ENCODE measurements around the gene SBNO1. TPM values are rescaled to one million over a fixed set of nuclear protein-coding genes. Genes with fewer than 3 reads are reported as not detected.
A peak's percentile ranks its signal among the peaks of the same experiment; 100 is the strongest.
"Not testable (repeated sequence)": the region's sequence is repeated elsewhere in the genome, so short reads cannot be mapped to it uniquely, and the experiment has no call there.

Gene SBNO1
- total RNA-seq (2014; rRNA removed) (23.3 and 25.3 TPM in 2 replicates), Bru-seq, nascent RNA (percentile 82 among the genes with signal in this experiment), BruChase-seq, experiment 1, labeled RNA remaining after a 6-hour chase (percentile 93 among the genes with signal in this experiment), BruChase-seq, experiment 2, labeled RNA remaining after a 2-hour chase (percentile 90 among the genes with signal in this experiment)
- long read RNA-seq, partial matches to known transcripts: 103 of 150 reads
- long read RNA-seq, other reads (novel, unspliced or antisense): 47 of 150 reads

DNA sequence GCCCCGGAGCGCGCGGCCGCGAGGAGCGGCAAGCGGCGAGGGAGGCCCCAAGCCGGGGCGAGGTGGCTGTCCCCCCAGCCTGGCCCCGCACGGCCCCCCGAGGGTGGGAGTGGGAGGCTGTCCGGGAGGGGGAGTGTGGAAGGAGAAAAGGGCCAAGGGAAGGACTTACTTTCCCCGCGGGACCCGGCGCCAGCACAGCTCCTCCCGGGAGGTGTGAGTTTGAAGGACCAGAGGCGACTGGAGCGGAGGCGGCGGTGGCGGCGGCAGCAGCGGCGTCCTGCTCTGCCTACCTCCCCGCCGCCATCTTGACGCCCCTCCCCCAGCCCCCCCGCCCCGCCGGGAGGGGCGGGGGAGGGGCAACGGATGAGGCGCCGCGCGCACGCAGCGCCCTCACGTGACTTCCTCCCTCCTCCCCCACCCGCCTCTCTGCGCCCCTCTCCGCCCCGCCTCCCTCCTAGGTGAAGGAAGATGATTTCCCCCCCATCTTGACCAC is at the start of gene SBNO1:
TSS of gene SBNO1 (minus strand) at position 316 of the 493 bp plus-strand sequence. CDS start 14,406 bp downstream, outside the sequence.
- ChIA-PET POLR2A (ENCODE audit: unreplicated experiment) (interaction anchor here (0.7 to 1.1 kb wide), 4 partner anchors 17 to 588 kb away, joined by 3 to 11 read pairs (median 6); partner anchors contain the start of gene KMT5A), CTCF (interaction anchor here (0.6 to 1.5 kb wide), 3 partner anchors 17 to 82 kb away, joined by 4 to 11 read pairs (median 6); partner anchors contain the start of gene KMT5A)
- ATAC-seq (peak; percentile 53), DNase-seq (peak; percentile 92)
- peak within 1 kb of the TSS; percentile 78 for H3K4me3 ChIP-seq (ENCODE audit: low read length)
- peaks cover 8% of the 10 kb centered on the region for H3K4me1 ChIP-seq (ENCODE audit: insufficient read depth, low read length)
- peak within 1 kb of the TSS; percentile 94 for H3K4me2 ChIP-seq (ENCODE audit: low read length)
- H3K9me2 ChIP-seq (replicated peaks; ENCODE audit: low read length): no peaks in the 10 kb centered on the region
- no peaks in the 10 kb centered on the region for H3K27me3 ChIP-seq (ENCODE audit: low read length)
- peak within 1 kb of the TSS; percentile 83 for H3K27ac ChIP-seq (ENCODE audit: low read length)
- H3K36me3 ChIP-seq (ENCODE audit: low read depth, low read length): no peaks in the 10 kb centered on the region
- peaks cover 18% of the 10 kb centered on the region; the same call in 1 of the 2 replicates for H4K20me1 ChIP-seq (ENCODE audit: low read length)
- H2AFZ ChIP-seq (ENCODE audit: low read length): peak within 1 kb of the TSS; percentile 93
- TF ChIP-seq EZH2 (IDR thresholded peaks at IDR 0.05; ENCODE audit: low read length, unreplicated experiment) (no peak), EZH2phosphoT487 (IDR thresholded peaks at IDR 0.05; ENCODE audit: borderline replicate concordance, low read length) (no peak)
- TF ChIP-seq, protein P1, sequence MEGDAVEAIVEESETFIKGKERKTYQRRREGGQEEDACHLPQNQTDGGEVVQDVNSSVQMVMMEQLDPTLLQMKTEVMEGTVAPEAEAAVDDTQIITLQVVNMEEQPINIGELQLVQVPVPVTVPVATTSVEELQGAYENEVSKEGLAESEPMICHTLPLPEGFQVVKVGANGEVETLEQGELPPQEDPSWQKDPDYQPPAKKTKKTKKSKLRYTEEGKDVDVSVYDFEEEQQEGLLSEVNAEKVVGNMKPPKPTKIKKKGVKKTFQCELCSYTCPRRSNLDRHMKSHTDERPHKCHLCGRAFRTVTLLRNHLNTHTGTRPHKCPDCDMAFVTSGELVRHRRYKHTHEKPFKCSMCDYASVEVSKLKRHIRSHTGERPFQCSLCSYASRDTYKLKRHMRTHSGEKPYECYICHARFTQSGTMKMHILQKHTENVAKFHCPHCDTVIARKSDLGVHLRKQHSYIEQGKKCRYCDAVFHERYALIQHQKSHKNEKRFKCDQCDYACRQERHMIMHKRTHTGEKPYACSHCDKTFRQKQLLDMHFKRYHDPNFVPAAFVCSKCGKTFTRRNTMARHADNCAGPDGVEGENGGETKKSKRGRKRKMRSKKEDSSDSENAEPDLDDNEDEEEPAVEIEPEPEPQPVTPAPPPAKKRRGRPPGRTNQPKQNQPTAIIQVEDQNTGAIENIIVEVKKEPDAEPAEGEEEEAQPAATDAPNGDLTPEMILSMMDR (conservative IDR thresholded peaks at IDR 0.05; ENCODE audit: low read depth, low read length): no peak
- H3F3A ChIP-seq (ENCODE audit: low read length, unreplicated experiment): no peaks in the 10 kb centered on the region
- intact Hi-C loops (cut with micrococcal nuclease): loop anchor here (1.0 to 5.0 kb wide), 3 partner anchors 19 to 218 kb away; partner anchors contain the start of genes SNRNP35 and TMED2
- no TSS peak for BruUV-seq (replicated peaks)
- peak within 1 kb of the TSS; percentile 97 for H3K9ac ChIP-seq (ENCODE audit: low read length)
- peaks cover 51% of the 10 kb centered on the region for H3K79me2 ChIP-seq (ENCODE audit: low read length)
- no peaks in the 10 kb centered on the region for H3K9me3 ChIP-seq (ENCODE audit: low read length)

DNA sequence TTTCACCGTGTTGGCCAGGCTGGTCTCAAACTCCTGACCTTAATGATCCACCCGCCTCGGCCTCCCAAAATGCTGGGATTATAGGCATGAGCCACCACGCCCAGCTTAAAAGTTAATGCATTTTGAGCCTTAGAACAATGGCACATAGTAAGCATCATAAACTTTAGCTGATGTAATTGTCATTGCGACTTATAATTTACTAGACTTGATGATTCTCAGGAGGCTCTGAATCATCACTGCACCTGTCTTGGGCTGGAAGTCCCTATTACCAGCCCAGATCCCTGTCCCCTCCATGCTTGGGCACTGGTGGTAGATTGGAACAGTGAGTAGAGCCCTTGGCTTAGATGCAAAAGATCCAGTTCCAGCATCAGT is 45.4 kb upstream of the SBNO1 start:
- no TSS peak for BruUV-seq (replicated peaks)
- Histone ChIP-seq H3K79me2 (ENCODE audit: low read length) (no peaks in the 10 kb centered on the region), H3K9me2 (replicated peaks; ENCODE audit: low read length) (no peaks in the 10 kb centered on the region), H3K27ac (ENCODE audit: low read length) (no peak overlapping the region), H3K4me3 (ENCODE audit: low read length) (no peak overlapping the region), H2AFZ (ENCODE audit: low read length) (no peak overlapping the region), H3F3A (ENCODE audit: low read length, unreplicated experiment) (no peaks in the 10 kb centered on the region), H3K9me3 (ENCODE audit: low read length) (no peaks in the 10 kb centered on the region), H3K9ac (ENCODE audit: low read length) (no peak overlapping the region), H4K20me1 (ENCODE audit: low read length) (no peaks in the 10 kb centered on the region), H3K36me3 (ENCODE audit: low read depth, low read length) (peaks cover 7% of the 10 kb centered on the region), H3K4me2 (ENCODE audit: low read length) (no peak overlapping the region), H3K4me1 (ENCODE audit: insufficient read depth, low read length) (no peaks in the 10 kb centered on the region), H3K27me3 (ENCODE audit: low read length) (no peaks in the 10 kb centered on the region)
- ChIA-PET POLR2A (ENCODE audit: unreplicated experiment) (no interaction called here), CTCF (no interaction called here)
- TF ChIP-seq, protein P1 (conservative IDR thresholded peaks at IDR 0.05; ENCODE audit: low read depth, low read length): no peak
- TF ChIP-seq EZH2phosphoT487 (IDR thresholded peaks at IDR 0.05; ENCODE audit: borderline replicate concordance, low read length) (no peak), EZH2 (IDR thresholded peaks at IDR 0.05; ENCODE audit: low read length, unreplicated experiment) (no peak)
- DNase-seq (peak; percentile 5), ATAC-seq (peak; percentile 42)
- intact Hi-C loops (cut with micrococcal nuclease): no loop called here

DNA sequence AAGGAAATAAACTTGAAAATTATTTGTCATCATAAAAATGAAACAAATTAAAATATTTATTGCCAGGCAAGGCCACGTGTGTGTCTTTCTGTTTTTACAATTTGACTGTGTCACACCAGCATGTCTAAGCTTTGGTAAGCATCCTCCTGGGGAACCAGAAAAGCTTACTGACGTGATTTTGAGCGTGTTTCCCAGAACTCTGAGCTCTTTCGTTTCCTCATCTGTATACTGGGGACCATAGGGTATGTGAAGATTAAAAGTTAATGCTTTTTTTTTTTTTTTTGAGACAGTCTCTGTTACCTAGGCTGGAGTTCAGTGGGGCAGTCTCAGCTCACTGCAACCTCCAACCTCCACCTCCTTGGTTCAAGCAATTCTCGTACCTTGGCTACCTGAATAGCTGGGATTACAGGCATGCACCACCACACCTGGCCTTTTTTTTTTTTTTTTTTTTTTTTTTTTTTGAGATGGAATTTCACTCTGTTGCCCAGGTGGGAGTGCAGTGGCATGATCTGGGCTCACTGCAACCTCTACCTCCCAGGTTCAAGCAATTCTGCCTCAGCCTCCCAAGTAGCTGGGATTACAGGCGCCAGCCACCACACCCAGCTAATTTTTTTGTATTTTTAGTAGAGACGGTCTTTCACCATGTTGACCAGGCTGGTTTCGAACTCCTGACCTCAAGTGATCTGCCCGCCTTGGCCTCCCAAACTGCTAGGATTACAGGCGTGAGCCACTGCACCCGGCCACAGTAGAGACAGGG is 44.8 kb upstream of the SBNO1 start:
- H3K4me3 ChIP-seq (ENCODE audit: low read length); DNase-seq; ATAC-seq; H3K79me2 ChIP-seq (ENCODE audit: low read length); H4K20me1 ChIP-seq (ENCODE audit: low read length); H3F3A ChIP-seq (ENCODE audit: low read length, unreplicated experiment); CTCF ChIA-PET; H3K9ac ChIP-seq (ENCODE audit: low read length); H3K4me1 ChIP-seq (ENCODE audit: insufficient read depth, low read length); H3K9me3 ChIP-seq (ENCODE audit: low read length); intact Hi-C loops (cut with micrococcal nuclease); H3K27me3 ChIP-seq (ENCODE audit: low read length); H3K4me2 ChIP-seq (ENCODE audit: low read length); H3K27ac ChIP-seq (ENCODE audit: low read length); BruUV-seq (replicated peaks); H3K9me2 ChIP-seq (replicated peaks; ENCODE audit: low read length); H2AFZ ChIP-seq (ENCODE audit: low read length): not testable (repeated sequence)
- POLR2A ChIA-PET (ENCODE audit: unreplicated experiment): interaction anchor here (0.6 kb wide), 1 partner anchor 30 kb away, joined by 4 read pairs; no protein-coding TSS in a partner anchor
- peaks cover 12% of the 10 kb centered on the region for H3K36me3 ChIP-seq (ENCODE audit: low read depth, low read length)

DNA sequence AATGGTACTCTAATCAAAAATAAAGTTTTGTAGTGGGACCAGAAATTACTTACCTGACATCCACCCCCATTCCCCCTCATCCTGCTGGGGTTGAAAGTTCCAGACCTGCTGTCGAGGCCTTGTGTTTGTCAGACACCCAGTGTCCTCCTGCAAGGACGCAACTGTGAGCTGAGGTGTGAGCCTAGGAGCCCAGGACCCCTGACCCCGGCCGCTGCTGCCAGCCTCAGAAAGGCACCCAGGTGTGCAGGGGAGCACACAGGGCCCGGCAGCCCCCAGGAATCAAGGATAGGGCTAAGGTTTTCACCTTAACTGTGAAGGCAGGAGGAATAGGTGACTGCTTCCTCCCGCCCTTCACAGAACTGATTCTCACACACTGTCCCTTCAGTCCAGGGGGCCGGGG is 44.0 kb upstream of the SBNO1 start:
- H3F3A ChIP-seq (ENCODE audit: low read length, unreplicated experiment); intact Hi-C loops (cut with micrococcal nuclease); H3K4me2 ChIP-seq (ENCODE audit: low read length); H4K20me1 ChIP-seq (ENCODE audit: low read length); CTCF ChIA-PET; H3K79me2 ChIP-seq (ENCODE audit: low read length); POLR2A ChIA-PET (ENCODE audit: unreplicated experiment); BruUV-seq (replicated peaks); H3K4me1 ChIP-seq (ENCODE audit: insufficient read depth, low read length); H3K9me2 ChIP-seq (replicated peaks; ENCODE audit: low read length); H3K4me3 ChIP-seq (ENCODE audit: low read length); H2AFZ ChIP-seq (ENCODE audit: low read length); H3K9ac ChIP-seq (ENCODE audit: low read length); H3K27me3 ChIP-seq (ENCODE audit: low read length); DNase-seq; H3K9me3 ChIP-seq (ENCODE audit: low read length); H3K27ac ChIP-seq (ENCODE audit: low read length); ATAC-seq: not testable (repeated sequence)
- peaks cover 20% of the 10 kb centered on the region for H3K36me3 ChIP-seq (ENCODE audit: low read depth, low read length)
